ENCODE data around the gene IPO11.

DNA sequence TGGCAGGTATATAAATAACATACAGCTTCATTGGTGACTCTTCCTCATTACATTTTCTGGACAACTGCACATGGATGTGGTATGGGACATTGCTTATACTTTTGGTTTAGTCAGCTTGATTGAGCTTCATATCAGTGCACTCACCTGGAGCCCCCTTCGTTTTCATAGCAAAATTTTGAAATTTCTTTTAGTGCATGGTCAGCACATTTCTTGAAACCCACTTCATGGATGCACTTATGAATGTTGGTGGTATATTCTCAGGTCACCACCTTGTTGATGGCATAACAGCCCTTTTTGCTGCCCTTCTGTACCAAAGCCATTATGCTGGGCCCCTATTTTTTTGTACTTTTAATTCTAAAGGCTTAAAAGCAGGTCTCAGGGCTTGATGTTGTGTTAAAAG is 149.3 kb downstream of the IPO11 start:
- TF ChIP-seq, protein P1, sequence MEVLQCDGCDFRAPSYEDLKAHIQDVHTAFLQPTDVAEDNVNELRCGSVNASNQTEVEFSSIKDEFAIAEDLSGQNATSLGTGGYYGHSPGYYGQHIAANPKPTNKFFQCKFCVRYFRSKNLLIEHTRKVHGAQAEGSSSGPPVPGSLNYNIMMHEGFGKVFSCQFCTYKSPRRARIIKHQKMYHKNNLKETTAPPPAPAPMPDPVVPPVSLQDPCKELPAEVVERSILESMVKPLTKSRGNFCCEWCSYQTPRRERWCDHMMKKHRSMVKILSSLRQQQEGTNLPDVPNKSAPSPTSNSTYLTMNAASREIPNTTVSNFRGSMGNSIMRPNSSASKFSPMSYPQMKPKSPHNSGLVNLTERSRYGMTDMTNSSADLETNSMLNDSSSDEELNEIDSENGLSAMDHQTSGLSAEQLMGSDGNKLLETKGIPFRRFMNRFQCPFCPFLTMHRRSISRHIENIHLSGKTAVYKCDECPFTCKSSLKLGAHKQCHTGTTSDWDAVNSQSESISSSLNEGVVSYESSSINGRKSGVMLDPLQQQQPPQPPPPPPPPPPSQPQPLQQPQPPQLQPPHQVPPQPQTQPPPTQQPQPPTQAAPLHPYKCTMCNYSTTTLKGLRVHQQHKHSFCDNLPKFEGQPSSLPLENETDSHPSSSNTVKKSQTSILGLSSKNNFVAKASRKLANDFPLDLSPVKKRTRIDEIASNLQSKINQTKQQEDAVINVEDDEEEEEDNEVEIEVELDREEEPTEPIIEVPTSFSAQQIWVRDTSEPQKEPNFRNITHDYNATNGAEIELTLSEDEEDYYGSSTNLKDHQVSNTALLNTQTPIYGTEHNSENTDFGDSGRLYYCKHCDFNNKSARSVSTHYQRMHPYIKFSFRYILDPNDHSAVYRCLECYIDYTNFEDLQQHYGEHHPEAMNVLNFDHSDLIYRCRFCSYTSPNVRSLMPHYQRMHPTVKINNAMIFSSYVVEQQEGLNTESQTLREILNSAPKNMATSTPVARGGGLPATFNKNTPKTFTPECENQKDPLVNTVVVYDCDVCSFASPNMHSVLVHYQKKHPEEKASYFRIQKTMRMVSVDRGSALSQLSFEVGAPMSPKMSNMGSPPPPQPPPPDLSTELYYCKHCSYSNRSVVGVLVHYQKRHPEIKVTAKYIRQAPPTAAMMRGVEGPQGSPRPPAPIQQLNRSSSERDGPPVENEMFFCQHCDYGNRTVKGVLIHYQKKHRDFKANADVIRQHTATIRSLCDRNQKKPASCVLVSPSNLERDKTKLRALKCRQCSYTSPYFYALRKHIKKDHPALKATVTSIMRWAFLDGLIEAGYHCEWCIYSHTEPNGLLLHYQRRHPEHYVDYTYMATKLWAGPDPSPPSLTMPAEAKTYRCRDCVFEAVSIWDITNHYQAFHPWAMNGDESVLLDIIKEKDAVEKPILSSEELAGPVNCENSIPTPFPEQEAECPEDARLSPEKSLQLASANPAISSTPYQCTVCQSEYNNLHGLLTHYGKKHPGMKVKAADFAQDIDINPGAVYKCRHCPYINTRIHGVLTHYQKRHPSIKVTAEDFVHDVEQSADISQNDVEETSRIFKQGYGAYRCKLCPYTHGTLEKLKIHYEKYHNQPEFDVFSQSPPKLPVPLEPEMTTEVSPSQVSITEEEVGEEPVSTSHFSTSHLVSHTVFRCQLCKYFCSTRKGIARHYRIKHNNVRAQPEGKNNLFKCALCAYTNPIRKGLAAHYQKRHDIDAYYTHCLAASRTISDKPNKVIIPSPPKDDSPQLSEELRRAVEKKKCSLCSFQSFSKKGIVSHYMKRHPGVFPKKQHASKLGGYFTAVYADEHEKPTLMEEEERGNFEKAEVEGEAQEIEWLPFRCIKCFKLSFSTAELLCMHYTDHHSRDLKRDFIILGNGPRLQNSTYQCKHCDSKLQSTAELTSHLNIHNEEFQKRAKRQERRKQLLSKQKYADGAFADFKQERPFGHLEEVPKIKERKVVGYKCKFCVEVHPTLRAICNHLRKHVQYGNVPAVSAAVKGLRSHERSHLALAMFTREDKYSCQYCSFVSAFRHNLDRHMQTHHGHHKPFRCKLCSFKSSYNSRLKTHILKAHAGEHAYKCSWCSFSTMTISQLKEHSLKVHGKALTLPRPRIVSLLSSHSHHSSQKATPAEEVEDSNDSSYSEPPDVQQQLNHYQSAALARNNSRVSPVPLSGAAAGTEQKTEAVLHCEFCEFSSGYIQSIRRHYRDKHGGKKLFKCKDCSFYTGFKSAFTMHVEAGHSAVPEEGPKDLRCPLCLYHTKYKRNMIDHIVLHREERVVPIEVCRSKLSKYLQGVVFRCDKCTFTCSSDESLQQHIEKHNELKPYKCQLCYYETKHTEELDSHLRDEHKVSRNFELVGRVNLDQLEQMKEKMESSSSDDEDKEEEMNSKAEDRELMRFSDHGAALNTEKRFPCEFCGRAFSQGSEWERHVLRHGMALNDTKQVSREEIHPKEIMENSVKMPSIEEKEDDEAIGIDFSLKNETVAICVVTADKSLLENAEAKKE (CRISPR knock-in tag; IDR thresholded peaks at IDR 0.05): no peak
- TF ChIP-seq CREB1 (CRISPR knock-in tag; IDR thresholded peaks at IDR 0.05; ENCODE audit: low read depth): no peak
- TF ChIP-seq STAT1 (IDR thresholded peaks at IDR 0.05; ENCODE audit: unreplicated experiment): no peak
- no peak for TF ChIP-seq EZH2phosphoT487 (IDR thresholded peaks at IDR 0.05; ENCODE audit: unreplicated experiment)
- TF ChIP-seq, protein P2, sequence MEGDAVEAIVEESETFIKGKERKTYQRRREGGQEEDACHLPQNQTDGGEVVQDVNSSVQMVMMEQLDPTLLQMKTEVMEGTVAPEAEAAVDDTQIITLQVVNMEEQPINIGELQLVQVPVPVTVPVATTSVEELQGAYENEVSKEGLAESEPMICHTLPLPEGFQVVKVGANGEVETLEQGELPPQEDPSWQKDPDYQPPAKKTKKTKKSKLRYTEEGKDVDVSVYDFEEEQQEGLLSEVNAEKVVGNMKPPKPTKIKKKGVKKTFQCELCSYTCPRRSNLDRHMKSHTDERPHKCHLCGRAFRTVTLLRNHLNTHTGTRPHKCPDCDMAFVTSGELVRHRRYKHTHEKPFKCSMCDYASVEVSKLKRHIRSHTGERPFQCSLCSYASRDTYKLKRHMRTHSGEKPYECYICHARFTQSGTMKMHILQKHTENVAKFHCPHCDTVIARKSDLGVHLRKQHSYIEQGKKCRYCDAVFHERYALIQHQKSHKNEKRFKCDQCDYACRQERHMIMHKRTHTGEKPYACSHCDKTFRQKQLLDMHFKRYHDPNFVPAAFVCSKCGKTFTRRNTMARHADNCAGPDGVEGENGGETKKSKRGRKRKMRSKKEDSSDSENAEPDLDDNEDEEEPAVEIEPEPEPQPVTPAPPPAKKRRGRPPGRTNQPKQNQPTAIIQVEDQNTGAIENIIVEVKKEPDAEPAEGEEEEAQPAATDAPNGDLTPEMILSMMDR (conservative IDR thresholded peaks at IDR 0.05; ENCODE audit: low read depth in 2 of 2): no peak
- no peak for TF ChIP-seq EZH2 (IDR thresholded peaks at IDR 0.05; ENCODE audit: low read depth, unreplicated experiment)
- TF ChIP-seq, protein P3, sequence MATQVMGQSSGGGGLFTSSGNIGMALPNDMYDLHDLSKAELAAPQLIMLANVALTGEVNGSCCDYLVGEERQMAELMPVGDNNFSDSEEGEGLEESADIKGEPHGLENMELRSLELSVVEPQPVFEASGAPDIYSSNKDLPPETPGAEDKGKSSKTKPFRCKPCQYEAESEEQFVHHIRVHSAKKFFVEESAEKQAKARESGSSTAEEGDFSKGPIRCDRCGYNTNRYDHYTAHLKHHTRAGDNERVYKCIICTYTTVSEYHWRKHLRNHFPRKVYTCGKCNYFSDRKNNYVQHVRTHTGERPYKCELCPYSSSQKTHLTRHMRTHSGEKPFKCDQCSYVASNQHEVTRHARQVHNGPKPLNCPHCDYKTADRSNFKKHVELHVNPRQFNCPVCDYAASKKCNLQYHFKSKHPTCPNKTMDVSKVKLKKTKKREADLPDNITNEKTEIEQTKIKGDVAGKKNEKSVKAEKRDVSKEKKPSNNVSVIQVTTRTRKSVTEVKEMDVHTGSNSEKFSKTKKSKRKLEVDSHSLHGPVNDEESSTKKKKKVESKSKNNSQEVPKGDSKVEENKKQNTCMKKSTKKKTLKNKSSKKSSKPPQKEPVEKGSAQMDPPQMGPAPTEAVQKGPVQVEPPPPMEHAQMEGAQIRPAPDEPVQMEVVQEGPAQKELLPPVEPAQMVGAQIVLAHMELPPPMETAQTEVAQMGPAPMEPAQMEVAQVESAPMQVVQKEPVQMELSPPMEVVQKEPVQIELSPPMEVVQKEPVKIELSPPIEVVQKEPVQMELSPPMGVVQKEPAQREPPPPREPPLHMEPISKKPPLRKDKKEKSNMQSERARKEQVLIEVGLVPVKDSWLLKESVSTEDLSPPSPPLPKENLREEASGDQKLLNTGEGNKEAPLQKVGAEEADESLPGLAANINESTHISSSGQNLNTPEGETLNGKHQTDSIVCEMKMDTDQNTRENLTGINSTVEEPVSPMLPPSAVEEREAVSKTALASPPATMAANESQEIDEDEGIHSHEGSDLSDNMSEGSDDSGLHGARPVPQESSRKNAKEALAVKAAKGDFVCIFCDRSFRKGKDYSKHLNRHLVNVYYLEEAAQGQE (IDR thresholded peaks at IDR 0.05; ENCODE audit: unreplicated experiment): no peak
- TF ChIP-seq, protein P4, sequence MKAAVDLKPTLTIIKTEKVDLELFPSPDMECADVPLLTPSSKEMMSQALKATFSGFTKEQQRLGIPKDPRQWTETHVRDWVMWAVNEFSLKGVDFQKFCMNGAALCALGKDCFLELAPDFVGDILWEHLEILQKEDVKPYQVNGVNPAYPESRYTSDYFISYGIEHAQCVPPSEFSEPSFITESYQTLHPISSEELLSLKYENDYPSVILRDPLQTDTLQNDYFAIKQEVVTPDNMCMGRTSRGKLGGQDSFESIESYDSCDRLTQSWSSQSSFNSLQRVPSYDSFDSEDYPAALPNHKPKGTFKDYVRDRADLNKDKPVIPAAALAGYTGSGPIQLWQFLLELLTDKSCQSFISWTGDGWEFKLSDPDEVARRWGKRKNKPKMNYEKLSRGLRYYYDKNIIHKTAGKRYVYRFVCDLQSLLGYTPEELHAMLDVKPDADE (IDR thresholded peaks at IDR 0.05): no peak
- TF ChIP-seq POLR2AphosphoS5 (IDR thresholded peaks at IDR 0.05; ENCODE audit: low read depth): no peak
- TF ChIP-seq JUNB (IDR thresholded peaks at IDR 0.05; ENCODE audit: unreplicated experiment): no peak
- no peak for TF ChIP-seq NANOG (IDR thresholded peaks at IDR 0.05; ENCODE audit: borderline replicate concordance)

All from GM23338 (cell line).